Epidermal melanocyte (primary cell): Measurements from ENCODE around the gene SMG5.

Source experiments
- DNase-seq: peaks from one replicate; pipeline ENCODE4 v3.0.0; 2011; ENCODE audit warnings: low spot score; ENCODE audit not compliant: insufficient read length

The SMG5 gene

GRCh38 chr1:156214024-156214748, 68.4 kb downstream of the SMG5 start:
- DNase-seq, result no peak

- DNase-seq, result no peak
These were observed 69.0 kb downstream of the SMG5 start for GRCh38 chr1:156213644-156213966.

- DNase-seq, result peak; percentile 100
These were observed 69.6 kb downstream of the SMG5 start, which contains the start of gene PMF1 for GRCh38 chr1:156212833-156213643. Gene PMF1 (plus strand): TSS chr1:156213007. CDS start chr1:156213016, 9 bp downstream.

- no peak for DNase-seq
These were observed 70.5 kb downstream of the SMG5 start for GRCh38 chr1:156212130-156212529.

- DNase-seq, result no peak
These were observed 71.4 kb downstream of the SMG5 start for GRCh38 chr1:156211243-156211642.

GRCh38 chr1:156204686-156205085, 77.9 kb downstream of the SMG5 start:
- DNase-seq, result no peak

GRCh38 chr1:156203331-156203730, 79.3 kb downstream of the SMG5 start:
- DNase-seq, result no peak

GRCh38 chr1:156200044-156200443, 82.6 kb downstream of the SMG5 start:
- no peak for DNase-seq
